ENCODE data around the gene TNIP1.
A peak's percentile ranks its signal among the peaks of the same experiment; 100 is the strongest.

DNA sequence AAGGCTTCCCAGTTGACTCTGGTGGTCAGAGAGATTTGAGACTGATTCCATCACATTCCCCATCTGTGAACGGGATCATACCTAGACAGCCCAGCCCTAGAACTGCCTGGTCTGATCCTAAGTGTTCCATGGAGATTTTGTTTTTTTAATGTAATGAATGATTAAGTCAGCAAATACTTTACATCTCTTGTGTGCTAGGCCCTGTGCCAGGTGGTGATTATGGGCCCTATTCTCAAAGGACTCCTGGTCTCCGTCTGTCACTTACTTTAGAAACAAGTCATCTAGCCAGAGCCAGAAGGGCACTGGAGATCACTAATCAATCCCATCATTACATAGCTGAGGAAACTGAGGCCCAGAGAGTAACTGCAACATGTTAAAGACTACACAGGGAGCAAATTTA lies 61.5 kb downstream of the TNIP1 start:
- TF ChIP-seq, protein P1, sequence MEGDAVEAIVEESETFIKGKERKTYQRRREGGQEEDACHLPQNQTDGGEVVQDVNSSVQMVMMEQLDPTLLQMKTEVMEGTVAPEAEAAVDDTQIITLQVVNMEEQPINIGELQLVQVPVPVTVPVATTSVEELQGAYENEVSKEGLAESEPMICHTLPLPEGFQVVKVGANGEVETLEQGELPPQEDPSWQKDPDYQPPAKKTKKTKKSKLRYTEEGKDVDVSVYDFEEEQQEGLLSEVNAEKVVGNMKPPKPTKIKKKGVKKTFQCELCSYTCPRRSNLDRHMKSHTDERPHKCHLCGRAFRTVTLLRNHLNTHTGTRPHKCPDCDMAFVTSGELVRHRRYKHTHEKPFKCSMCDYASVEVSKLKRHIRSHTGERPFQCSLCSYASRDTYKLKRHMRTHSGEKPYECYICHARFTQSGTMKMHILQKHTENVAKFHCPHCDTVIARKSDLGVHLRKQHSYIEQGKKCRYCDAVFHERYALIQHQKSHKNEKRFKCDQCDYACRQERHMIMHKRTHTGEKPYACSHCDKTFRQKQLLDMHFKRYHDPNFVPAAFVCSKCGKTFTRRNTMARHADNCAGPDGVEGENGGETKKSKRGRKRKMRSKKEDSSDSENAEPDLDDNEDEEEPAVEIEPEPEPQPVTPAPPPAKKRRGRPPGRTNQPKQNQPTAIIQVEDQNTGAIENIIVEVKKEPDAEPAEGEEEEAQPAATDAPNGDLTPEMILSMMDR (IDR thresholded peaks at IDR 0.05) = no peak
- peak in 1 of 2 donors; percentile 28 for TF ChIP-seq POLR2A (IDR thresholded peaks at IDR 0.05)

Measured in thyroid gland (tissue), 4 donors.